ENCODE results near the gene SYT8.
A peak's percentile ranks its signal among the peaks of the same experiment; 100 is the strongest.

Gene SYT8

GRCh38 chr11:1836011-1836945, 1.5 kb downstream of the SYT8 start:
- TF ChIP-seq EZH2 (IDR thresholded peaks at IDR 0.05; ENCODE audit: borderline replicate concordance, low read length) (no peak), CTCF (IDR thresholded peaks at IDR 0.05; ENCODE audit: low read length) (no peak)
- no peaks in the 10 kb centered on the region for H4K20me1 ChIP-seq (ENCODE audit: insufficient read depth, low read length)
- no peaks in the 10 kb centered on the region for H3K36me3 ChIP-seq (ENCODE audit: insufficient read depth, low read length)
- no peak overlapping the region for H3K4me3 ChIP-seq (ENCODE audit: low read depth, low read length, poor library complexity, severe bottlenecking)
- no peak overlapping the region for H3K4me2 ChIP-seq (ENCODE audit: low read length)
- no peak overlapping the region for H2AFZ ChIP-seq (ENCODE audit: low read length)
- H3K27me3 ChIP-seq (ENCODE audit: insufficient read depth, low read length): no peaks in the 10 kb centered on the region; the same call in 1 of the 2 replicates
- no peaks in the 10 kb centered on the region for H3K9me3 ChIP-seq (ENCODE audit: low read length)
- no peaks in the 10 kb centered on the region for H3K79me2 ChIP-seq (ENCODE audit: insufficient read depth, low read length)
- H3K27ac ChIP-seq (ENCODE audit: low read depth, low read length, poor library complexity, severe bottlenecking): no peak overlapping the region
- no peak overlapping the region for H3K9ac ChIP-seq (ENCODE audit: low read length)
- H3F3A ChIP-seq (ENCODE audit: insufficient read depth, low read length): no peaks in the 10 kb centered on the region
- peaks cover 18% of the 10 kb centered on the region for H3K4me1 ChIP-seq (ENCODE audit: insufficient read depth, low read length, severe bottlenecking)
- no peaks in the 10 kb centered on the region for H3K9me2 ChIP-seq (ENCODE audit: low read depth, low read length)

GRCh38 chr11:1837171-1838076, 2.6 kb downstream of the SYT8 start:
- H3K4me2 ChIP-seq (ENCODE audit: low read length): no peak overlapping the region
- H3K79me2 ChIP-seq (ENCODE audit: insufficient read depth, low read length): no peaks in the 10 kb centered on the region

More at GRCh38 chr11:1837171-1838076, 2.6 kb downstream of the SYT8 start:
- no peak overlapping the region for H3K9ac ChIP-seq (ENCODE audit: low read length)
- H3K4me1 ChIP-seq (ENCODE audit: insufficient read depth, low read length, severe bottlenecking): peaks cover 18% of the 10 kb centered on the region
- no peak overlapping the region for H3K4me3 ChIP-seq (ENCODE audit: low read depth, low read length, poor library complexity, severe bottlenecking)
- no peaks in the 10 kb centered on the region for H3K9me2 ChIP-seq (ENCODE audit: low read depth, low read length)
- no peak overlapping the region for H2AFZ ChIP-seq (ENCODE audit: low read length)
- H3K27me3 ChIP-seq (ENCODE audit: insufficient read depth, low read length): no peaks in the 10 kb centered on the region; the same call in 1 of the 2 replicates
- H3K27ac ChIP-seq (ENCODE audit: low read depth, low read length, poor library complexity, severe bottlenecking): no peak overlapping the region
- H3K36me3 ChIP-seq (ENCODE audit: insufficient read depth, low read length): no peaks in the 10 kb centered on the region
- no peaks in the 10 kb centered on the region for H4K20me1 ChIP-seq (ENCODE audit: insufficient read depth, low read length)
- no peaks in the 10 kb centered on the region for H3K9me3 ChIP-seq (ENCODE audit: low read length)
- TF ChIP-seq CTCF (IDR thresholded peaks at IDR 0.05; ENCODE audit: low read length): peak; percentile 83
- no peak for TF ChIP-seq EZH2 (IDR thresholded peaks at IDR 0.05; ENCODE audit: borderline replicate concordance, low read length)
- no peaks in the 10 kb centered on the region for H3F3A ChIP-seq (ENCODE audit: insufficient read depth, low read length)

All from OCI-LY1 (cell line).